Fibroblast of lung (primary cell): Measurements from ENCODE around the gene BTBD9. TPM values are rescaled to one million over a fixed set of nuclear protein-coding genes. Genes with fewer than 3 reads are reported as not detected.

Experiments used
- DNase-seq, 2 donors: peaks; one replicate each; pipeline versions ENCODE4 v3.0.0 to v3.0.0-alpha.2; 2010; ENCODE audit warnings: low read depth in 2 of 2
- H2AFZ ChIP-seq: 2 replicates; pipeline ENCODE4 v1.5.1; 2012; ENCODE audit warnings: low read length, control low read depth, inconsistent platforms
- H3K27ac ChIP-seq: 2 replicates; pipeline ENCODE4 v1.5.1; 2011; ENCODE audit warnings: low read length, control low read depth; ENCODE audit not compliant: insufficient read depth
- H3K27me3 ChIP-seq: 2 replicates; pipeline ENCODE4 v1.5.1; 2011; ENCODE audit warnings: mild to moderate bottlenecking, low read length; ENCODE audit not compliant: control insufficient read depth, insufficient read depth
- H3K36me3 ChIP-seq: 2 replicates; pipeline ENCODE4 v1.5.1; 2011; ENCODE audit warnings: low read length; ENCODE audit not compliant: control insufficient read depth, insufficient read depth
- H3K4me1 ChIP-seq: 2 replicates; pipeline ENCODE4 v1.5.1; 2011; ENCODE audit warnings: low read length; ENCODE audit not compliant: control insufficient read depth, insufficient read depth; ENCODE audit errors: extremely low read depth
- H3K4me2 ChIP-seq: 2 replicates; pipeline ENCODE4 v1.5.1; 2011; ENCODE audit warnings: low read length, control low read depth; ENCODE audit not compliant: insufficient read depth; ENCODE audit errors: extremely low read depth
- H3K4me3 ChIP-seq, 4 experiments: fragments of 200-600 bp in 1 of 4; sonication (generic) in 1 of 4; replicated peaks in 1 of 4; 2 replicates each; pipeline ENCODE4 v1.5.1; 2011 to 2016; ENCODE audit warnings: low read length in 4 of 4, low read depth in 3 of 4, mild to moderate bottlenecking in 3 of 4, control low read depth in 2 of 4, inconsistent platforms in 1 of 4, mixed read lengths in 1 of 4; ENCODE audit not compliant: insufficient read depth in 1 of 4; ENCODE audit errors: control extremely low read depth in 1 of 4
- H3K79me2 ChIP-seq: 2 replicates; pipeline ENCODE4 v1.5.1; 2012; ENCODE audit warnings: mild to moderate bottlenecking, low read length, inconsistent platforms; ENCODE audit not compliant: control insufficient read depth, insufficient read depth
- H3K9ac ChIP-seq: 2 replicates; pipeline ENCODE4 v1.5.1; 2011; ENCODE audit warnings: mild to moderate bottlenecking, low read length, control low read depth; ENCODE audit not compliant: insufficient read depth
- H3K9me3 ChIP-seq: 2 replicates; pipeline ENCODE4 v1.5.1; 2012; ENCODE audit warnings: low read depth, low read length; ENCODE audit not compliant: control insufficient read depth, insufficient read depth
- H4K20me1 ChIP-seq: 2 replicates; pipeline ENCODE4 v1.5.1; 2011; ENCODE audit warnings: low read length; ENCODE audit not compliant: control insufficient read depth, insufficient read depth; ENCODE audit errors: extremely low read depth
- EZH2 ChIP-seq: IDR thresholded peaks from 2 replicates; pipeline ENCODE4 v1.5.1; 2012; ENCODE audit warnings: low read length, control low read depth, mild to moderate bottlenecking; ENCODE audit errors: missing control alignments
- polyA plus RNA-seq, 2 donors: library from polyadenylated mRNA; depleted of rRNA in 1 of 2; stranded (reverse) in 1 of 2; unstranded in 1 of 2; fragments of >200 nt; gene quantifications; 2 replicates each; pipeline ENCODE4 v1.2.1, GENCODE V29; 2011 to 2012; ENCODE audit warnings: missing spikeins in 1 of 2
- total RNA-seq: library from RNA; depleted of rRNA; stranded (reverse); fragments of >200 nt; gene quantifications from 2 replicates; pipeline ENCODE4 v1.2.1, GENCODE V29; 2014
- TF ChIP-seq, protein P1 (sequence below), 2 donors: IDR thresholded peaks in 1 of 2; conservative IDR thresholded peaks in 1 of 2; 1 replicate in 1 of 2; 2 replicates in 1 of 2; pipeline ENCODE4 v1.5.1; 2011 to 2012; ENCODE audit warnings: low read length in 2 of 2, control low read depth in 1 of 2, inconsistent platforms in 1 of 2, low read depth in 1 of 2, mild to moderate bottlenecking in 1 of 2

Gene BTBD9
- total and polyA plus RNA-seq, 2 donors (not counting 1 experiment from before 2014, with no cell fraction given): 7.7 to 13.4 TPM

DNA sequence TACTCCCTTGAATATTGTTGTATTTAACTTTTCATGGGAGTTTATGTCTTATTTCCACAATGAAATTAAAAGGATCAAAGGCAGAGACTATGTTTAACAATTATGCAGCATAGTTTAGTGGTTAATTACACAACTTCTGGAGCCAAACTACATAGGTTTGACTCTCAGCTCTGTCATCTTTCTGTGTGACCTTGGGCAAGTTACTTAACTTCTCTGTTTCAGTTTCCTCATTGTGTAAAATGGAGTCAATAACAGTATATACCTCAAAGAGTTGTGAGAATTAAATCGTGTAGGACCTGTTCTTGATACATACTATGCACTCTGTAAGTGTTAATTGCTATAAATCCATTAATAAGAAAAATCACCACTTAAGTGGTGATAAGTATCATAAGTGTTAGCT lies 48.3 kb downstream of the BTBD9 start:
- Histone ChIP-seq H3K9ac (no peak overlapping the region), H3K79me2 (no peaks in the 10 kb centered on the region), H3K4me3 (no peak overlapping the region), H4K20me1 (no peaks in the 10 kb centered on the region), H3K4me1 (no peaks in the 10 kb centered on the region), H3K27me3 (no peaks in the 10 kb centered on the region), H2AFZ (no peak overlapping the region), H3K36me3 (no peaks in the 10 kb centered on the region), H3K4me2 (no peak overlapping the region), H3K27ac (no peak overlapping the region), H3K9me3 (no peaks in the 10 kb centered on the region)
- no peak for DNase-seq
- no peak for TF ChIP-seq EZH2
- TF ChIP-seq, protein P1, sequence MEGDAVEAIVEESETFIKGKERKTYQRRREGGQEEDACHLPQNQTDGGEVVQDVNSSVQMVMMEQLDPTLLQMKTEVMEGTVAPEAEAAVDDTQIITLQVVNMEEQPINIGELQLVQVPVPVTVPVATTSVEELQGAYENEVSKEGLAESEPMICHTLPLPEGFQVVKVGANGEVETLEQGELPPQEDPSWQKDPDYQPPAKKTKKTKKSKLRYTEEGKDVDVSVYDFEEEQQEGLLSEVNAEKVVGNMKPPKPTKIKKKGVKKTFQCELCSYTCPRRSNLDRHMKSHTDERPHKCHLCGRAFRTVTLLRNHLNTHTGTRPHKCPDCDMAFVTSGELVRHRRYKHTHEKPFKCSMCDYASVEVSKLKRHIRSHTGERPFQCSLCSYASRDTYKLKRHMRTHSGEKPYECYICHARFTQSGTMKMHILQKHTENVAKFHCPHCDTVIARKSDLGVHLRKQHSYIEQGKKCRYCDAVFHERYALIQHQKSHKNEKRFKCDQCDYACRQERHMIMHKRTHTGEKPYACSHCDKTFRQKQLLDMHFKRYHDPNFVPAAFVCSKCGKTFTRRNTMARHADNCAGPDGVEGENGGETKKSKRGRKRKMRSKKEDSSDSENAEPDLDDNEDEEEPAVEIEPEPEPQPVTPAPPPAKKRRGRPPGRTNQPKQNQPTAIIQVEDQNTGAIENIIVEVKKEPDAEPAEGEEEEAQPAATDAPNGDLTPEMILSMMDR (conservative IDR thresholded peaks at IDR 0.05 in 1 of 2, IDR thresholded peaks at IDR 0.05 in 1 of 2; ENCODE audit: low read depth in 1 of 2, low read length in 2 of 2): no peak

DNA sequence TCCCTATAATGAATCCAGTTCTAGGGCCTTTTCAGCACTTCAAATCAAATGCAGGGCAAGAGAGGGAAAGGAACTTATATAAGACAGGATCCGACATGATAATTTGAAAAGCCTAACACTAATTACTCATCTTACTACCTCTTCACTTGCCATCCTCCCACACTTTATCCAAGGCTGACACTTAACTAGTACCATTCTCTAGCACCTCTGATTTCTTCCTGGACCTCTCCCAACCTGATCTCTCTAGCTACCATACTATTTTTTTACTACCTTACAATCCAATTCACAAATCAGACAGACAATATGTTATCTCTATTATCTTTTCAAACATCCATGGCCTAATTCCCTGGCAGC lies 50.4 kb downstream of the BTBD9 start:
- no peaks in the 10 kb centered on the region for H3K4me1 ChIP-seq
- no peak overlapping the region for H3K27ac ChIP-seq
- DNase-seq: no peak
- no peak overlapping the region for H3K4me2 ChIP-seq
- no peaks in the 10 kb centered on the region for H3K9me3 ChIP-seq
- H3K4me3 ChIP-seq: no peak overlapping the region
- H3K27me3 ChIP-seq: no peaks in the 10 kb centered on the region
- no peaks in the 10 kb centered on the region for H3K36me3 ChIP-seq
- no peaks in the 10 kb centered on the region for H4K20me1 ChIP-seq
- H3K79me2 ChIP-seq: no peaks in the 10 kb centered on the region
- no peak overlapping the region for H3K9ac ChIP-seq
- TF ChIP-seq, protein P1 (conservative IDR thresholded peaks at IDR 0.05 in 1 of 2, IDR thresholded peaks at IDR 0.05 in 1 of 2; ENCODE audit: low read depth in 1 of 2, low read length in 2 of 2): no peak
- no peak for TF ChIP-seq EZH2
- no peak overlapping the region for H2AFZ ChIP-seq

DNA sequence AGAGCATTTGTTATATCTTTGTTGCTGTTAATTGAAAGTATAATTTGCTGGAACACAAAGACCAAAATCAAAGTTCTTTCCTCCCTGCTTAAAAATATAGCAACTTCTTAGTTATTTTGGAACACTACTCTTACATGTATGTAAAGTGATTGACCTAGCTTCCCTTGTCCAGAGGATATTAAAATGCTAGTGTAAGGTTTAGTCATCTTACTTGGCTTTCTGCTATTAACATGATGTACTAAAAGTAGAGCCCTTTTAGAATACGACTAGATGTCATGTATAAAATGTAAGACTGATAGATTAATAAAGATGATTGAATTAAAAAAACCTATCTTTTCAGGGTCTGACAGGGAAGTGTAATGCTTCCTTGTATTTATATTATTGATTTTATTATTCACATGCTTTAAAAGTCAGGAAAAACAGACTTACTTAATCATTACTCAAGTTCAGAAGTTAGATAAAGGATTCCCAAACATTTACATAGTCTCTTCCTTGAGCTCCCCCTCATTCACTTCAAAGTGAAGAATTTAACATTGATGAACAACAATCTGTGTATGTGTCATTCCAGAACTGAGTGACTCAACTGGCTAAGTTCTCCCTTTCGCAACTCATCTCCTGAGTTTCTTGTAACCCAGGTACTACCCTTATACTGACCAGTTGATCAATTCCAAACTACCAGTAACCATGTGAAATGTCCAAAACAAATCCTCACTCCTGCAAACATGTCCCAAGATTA lies 50.9 kb downstream of the BTBD9 start:
- Histone ChIP-seq H3K9ac (no peak overlapping the region), H3K79me2 (no peaks in the 10 kb centered on the region), H2AFZ (no peak overlapping the region), H3K4me1 (no peaks in the 10 kb centered on the region), H4K20me1 (no peaks in the 10 kb centered on the region), H3K27me3 (no peaks in the 10 kb centered on the region), H3K4me2 (no peak overlapping the region), H3K9me3 (no peaks in the 10 kb centered on the region), H3K36me3 (no peaks in the 10 kb centered on the region), H3K4me3 (no peak overlapping the region), H3K27ac (no peak overlapping the region)
- no peak for TF ChIP-seq EZH2
- TF ChIP-seq, protein P1 (conservative IDR thresholded peaks at IDR 0.05 in 1 of 2, IDR thresholded peaks at IDR 0.05 in 1 of 2; ENCODE audit: low read depth in 1 of 2, low read length in 2 of 2): no peak
- peak in 1 of 2 donors; percentile 63 for DNase-seq
